Omental fat pad (tissue), 4 donors: ENCODE measurements around the gene PLCD4. TPM values are rescaled to one million over a fixed set of nuclear protein-coding genes. Genes with fewer than 3 reads are reported as not detected.

Source experiments
- ATAC-seq: fragments of 150-250 bp; one replicate; pipeline ENCODE4 v1.9.1; 2016; ENCODE audit warnings: mild to moderate bottlenecking, moderate library complexity; ENCODE audit not compliant: low FRiP score
- DNase-seq: peaks from one replicate; pipeline ENCODE4 v3.0.0-alpha.2; 2019; ENCODE audit warnings: low spot score
- total RNA-seq, 4 donors: library from RNA; depleted of rRNA; stranded (reverse); fragments of >200 nt; gene quantifications; one replicate each; pipeline ENCODE4 v1.1.0, GENCODE V29; 2016
- TF ChIP-seq, protein P1 (sequence below), 3 donors: fragments of 450-650 bp; IDR thresholded peaks; one replicate each; pipeline ENCODE4 v1.5.1; 2016 to 2017; ENCODE audit warnings: antibody characterized with exemption in 3 of 3, mild to moderate bottlenecking in 3 of 3, moderate library complexity in 2 of 3

PLCD4 gene
- total RNA-seq: 1 to 10 TPM in 3 of 4 donors, under 1 TPM in 1; 0.56 to 2.9 (median 2.0) TPM

DNA sequence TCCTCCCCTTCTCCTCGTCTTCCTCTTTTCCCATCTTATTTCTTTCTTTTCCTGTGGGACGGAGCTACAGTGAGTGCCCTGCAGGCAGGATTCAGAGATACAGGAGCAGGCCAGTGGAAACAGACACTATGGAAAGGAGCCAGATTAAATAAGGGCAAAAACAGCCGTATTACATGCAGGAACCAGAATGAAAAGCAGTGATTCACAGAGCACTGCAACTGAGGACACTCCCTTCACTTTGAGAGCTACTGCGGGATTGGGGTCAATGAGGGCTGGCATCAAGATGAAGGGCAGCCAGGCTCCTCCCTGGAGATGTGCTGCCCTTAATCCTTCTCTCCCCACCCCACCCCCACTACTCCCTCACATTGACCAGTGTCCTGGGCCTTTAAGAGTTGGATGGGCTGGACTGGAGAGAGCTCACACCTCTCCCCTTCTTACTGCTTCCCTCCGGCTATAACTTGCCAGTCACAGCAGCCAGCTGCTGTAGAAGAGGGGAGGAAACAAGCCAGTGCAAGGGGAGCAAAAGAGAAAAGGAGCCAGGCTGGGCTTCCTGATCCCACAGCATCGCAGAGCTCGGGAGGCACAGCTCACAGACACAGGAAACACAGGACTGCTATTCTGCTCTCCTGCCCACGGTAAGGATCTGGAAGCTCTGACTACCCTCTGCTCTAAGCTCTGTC, at the start of gene PLCD4:
PLCD4 (plus strand) TSS at position 464 of the 680 bp plus-strand sequence. CDS start 7,841 bp downstream, outside the sequence.
- DNase-seq (no peak), ATAC-seq (peak; percentile 83)
- TF ChIP-seq, protein P1, sequence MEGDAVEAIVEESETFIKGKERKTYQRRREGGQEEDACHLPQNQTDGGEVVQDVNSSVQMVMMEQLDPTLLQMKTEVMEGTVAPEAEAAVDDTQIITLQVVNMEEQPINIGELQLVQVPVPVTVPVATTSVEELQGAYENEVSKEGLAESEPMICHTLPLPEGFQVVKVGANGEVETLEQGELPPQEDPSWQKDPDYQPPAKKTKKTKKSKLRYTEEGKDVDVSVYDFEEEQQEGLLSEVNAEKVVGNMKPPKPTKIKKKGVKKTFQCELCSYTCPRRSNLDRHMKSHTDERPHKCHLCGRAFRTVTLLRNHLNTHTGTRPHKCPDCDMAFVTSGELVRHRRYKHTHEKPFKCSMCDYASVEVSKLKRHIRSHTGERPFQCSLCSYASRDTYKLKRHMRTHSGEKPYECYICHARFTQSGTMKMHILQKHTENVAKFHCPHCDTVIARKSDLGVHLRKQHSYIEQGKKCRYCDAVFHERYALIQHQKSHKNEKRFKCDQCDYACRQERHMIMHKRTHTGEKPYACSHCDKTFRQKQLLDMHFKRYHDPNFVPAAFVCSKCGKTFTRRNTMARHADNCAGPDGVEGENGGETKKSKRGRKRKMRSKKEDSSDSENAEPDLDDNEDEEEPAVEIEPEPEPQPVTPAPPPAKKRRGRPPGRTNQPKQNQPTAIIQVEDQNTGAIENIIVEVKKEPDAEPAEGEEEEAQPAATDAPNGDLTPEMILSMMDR (IDR thresholded peaks at IDR 0.05): no peak

DNA sequence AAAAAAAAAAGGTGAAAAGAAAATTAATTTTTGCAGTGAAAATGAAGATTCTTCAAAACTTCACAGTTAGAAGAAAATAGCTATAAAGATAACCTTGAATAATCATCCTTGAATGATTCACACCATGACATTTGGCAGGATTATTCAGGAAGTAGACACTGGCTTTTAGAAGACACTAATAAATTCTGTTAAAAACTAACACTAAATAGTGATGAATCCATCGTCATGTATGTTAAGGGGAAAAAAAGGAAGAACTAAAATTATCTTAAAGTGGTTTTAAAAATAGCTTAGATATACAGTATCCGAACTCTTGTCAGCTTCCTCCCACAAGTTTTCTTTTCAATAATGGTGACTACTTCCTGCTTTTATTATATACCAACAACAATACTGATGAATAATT, 49.8 kb upstream of the PLCD4 start:
- ATAC-seq: no peak
- TF ChIP-seq, protein P1 (IDR thresholded peaks at IDR 0.05): no peak
- no peak for DNase-seq

DNA sequence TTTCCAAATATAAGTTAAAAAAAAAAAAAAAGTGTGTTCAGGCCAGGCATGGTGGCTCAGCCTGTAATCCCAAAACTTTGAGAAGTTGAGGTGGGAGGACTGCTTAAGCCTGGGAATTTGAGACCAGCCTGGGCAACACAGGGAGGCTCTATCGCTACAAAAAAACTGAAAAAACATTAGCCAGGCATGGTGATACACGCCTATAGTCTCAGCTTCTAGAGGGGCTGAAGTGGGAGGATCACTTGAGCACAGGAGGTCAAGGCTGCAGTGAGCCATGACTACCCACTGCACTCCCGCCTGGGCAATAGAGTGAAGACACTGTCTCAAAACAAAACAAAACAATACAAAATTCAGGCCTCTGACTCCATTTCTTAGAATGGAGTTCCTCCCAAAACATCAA, 48.7 kb upstream of the PLCD4 start:
- DNase-seq: no peak
- TF ChIP-seq, protein P1 (IDR thresholded peaks at IDR 0.05): no peak
- no peak for ATAC-seq

DNA sequence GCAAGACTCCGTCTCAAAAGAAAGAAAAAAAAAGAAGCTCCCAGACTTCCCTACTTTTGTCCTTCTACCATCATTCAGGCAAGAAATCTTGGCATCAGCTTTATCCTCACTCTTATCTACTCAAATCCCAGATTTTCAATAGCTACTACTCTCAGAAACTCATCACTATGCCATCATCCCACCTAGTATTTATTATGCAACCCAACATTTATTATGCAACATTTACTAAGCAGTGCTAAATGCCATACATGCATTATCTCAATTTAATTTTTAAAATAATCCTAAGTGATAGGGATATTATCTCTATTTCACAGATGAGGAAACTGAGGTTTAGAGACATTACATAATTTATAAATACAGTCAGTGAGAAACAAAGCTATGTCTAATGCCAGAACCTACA, 43.6 kb upstream of the PLCD4 start:
- TF ChIP-seq, protein P1 (IDR thresholded peaks at IDR 0.05): no peak
- DNase-seq (no peak), ATAC-seq (no peak)

DNA sequence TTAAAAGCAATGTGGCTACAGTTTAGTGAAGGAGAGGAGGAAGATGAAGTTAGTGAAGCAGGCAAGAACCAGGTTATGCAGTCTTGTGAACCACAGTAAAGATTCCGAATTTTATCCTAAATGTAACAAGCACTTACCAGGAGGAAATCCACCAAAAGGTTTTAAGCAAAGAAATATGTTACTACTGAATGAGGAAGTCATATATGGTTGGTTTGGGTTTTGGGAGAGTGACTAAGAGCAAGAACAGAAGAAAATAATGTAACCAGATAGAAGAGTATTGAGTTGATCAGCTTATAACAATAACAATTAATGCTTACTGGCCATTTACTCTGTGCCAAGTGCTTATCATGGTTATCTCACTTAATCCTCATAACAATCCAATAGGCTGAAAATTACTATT, 41.4 kb upstream of the PLCD4 start:
- ATAC-seq (no peak), DNase-seq (no peak)
- TF ChIP-seq, protein P1 (IDR thresholded peaks at IDR 0.05): no peak

DNA sequence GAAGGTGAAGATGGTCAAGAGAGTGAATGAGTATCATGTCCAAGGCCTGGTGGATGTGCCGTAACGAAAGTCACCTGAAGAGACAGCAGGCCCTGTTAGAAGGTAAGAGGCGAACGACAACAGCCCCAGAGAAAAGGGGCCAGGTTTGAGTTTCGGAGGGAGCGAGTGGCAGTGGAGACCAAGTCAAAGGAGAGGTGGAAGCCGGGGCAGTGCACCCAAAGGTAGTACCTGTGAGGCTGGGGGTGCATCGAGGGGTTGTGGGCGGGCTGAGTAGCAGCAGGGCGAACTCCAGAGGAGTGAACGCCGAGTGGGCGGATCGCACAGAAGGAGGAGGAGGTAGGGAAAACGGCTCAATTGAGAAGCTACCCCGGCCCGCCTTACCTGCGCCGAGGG, 39.9 kb upstream of the PLCD4 start:
- ATAC-seq (peak; percentile 65), DNase-seq (peak; percentile 38)
- TF ChIP-seq, protein P1 (IDR thresholded peaks at IDR 0.05): no peak
